M059J (cell line): ENCODE results near the gene COMMD3. TPM values are rescaled to one million over a fixed set of nuclear protein-coding genes. Genes with fewer than 3 reads are reported as not detected.
A peak's percentile ranks its signal among the peaks of the same experiment; 100 is the strongest.
"Not testable (repeated sequence)": the region's sequence is repeated elsewhere in the genome, so short reads cannot be mapped to it uniquely, and the experiment has no call there.

Experiments used
- DNase-seq: peaks from one replicate; pipeline ENCODE4 v3.0.0-alpha.2; 2012; ENCODE audit warnings: low read depth
- total RNA-seq: library from RNA; depleted of rRNA; stranded (reverse); fragments of >200 nt; shearing (Covaris generic); gene quantifications from 2 replicates; pipeline ENCODE4 v1.2.3, GENCODE V29; 2014; rRNA removed

Gene COMMD3
- 11.9 and 26.8 TPM in 2 replicates for total RNA-seq

GRCh38 chr10:22316286-22317075 is at the start of gene COMMD3:
Gene COMMD3 (plus strand): TSS chr10:22316388. CDS start chr10:22316418, 30 bp downstream.
- peak; percentile 68 for DNase-seq

GRCh38 chr10:22268503-22268902 is 47.7 kb upstream of the COMMD3 start:
- no peak for DNase-seq

GRCh38 chr10:22271786-22272185 is 44.4 kb upstream of the COMMD3 start:
- DNase-seq = peak; percentile 7

GRCh38 chr10:22278441-22278782 is 37.8 kb upstream of the COMMD3 start:
- no peak for DNase-seq

- no peak for DNase-seq
These were observed 36.1 kb upstream of the COMMD3 start for GRCh38 chr10:22280078-22280477.

- no peak for DNase-seq
These were observed 31.1 kb upstream of the COMMD3 start for GRCh38 chr10:22285130-22285529.

- DNase-seq = no peak
These were observed 22.3 kb upstream of the COMMD3 start for GRCh38 chr10:22293747-22294404.

- no peak for DNase-seq
These were observed 21.5 kb upstream of the COMMD3 start for GRCh38 chr10:22294694-22295093.

- DNase-seq = no peak
These were observed 15.0 kb upstream of the COMMD3 start for GRCh38 chr10:22301193-22301592.

- DNase-seq = no peak
These were observed 12.7 kb upstream of the COMMD3 start for GRCh38 chr10:22303461-22303860.

GRCh38 chr10:22305721-22306120 is 10.5 kb upstream of the COMMD3 start:
- DNase-seq = no peak

- DNase-seq = peak; percentile 8
These were observed 7.8 kb upstream of the COMMD3 start for GRCh38 chr10:22308390-22308789.

- DNase-seq = no peak
These were observed 6.8 kb upstream of the COMMD3 start for GRCh38 chr10:22309180-22310000.

GRCh38 chr10:22310012-22310411 is 6.2 kb upstream of the COMMD3 start:
- DNase-seq = not testable (repeated sequence)

- no peak for DNase-seq
These were observed 5.3 kb upstream of the COMMD3 start for GRCh38 chr10:22310928-22311327.

GRCh38 chr10:22314852-22315251 is 1.3 kb upstream of the COMMD3 start:
- no peak for DNase-seq

- no peak for DNase-seq
These were observed 518 bp upstream of the COMMD3 start for GRCh38 chr10:22315455-22316285.

GRCh38 chr10:22317076-22317370 is 835 bp downstream of the COMMD3 start:
- DNase-seq = no peak

GRCh38 chr10:22317771-22318565 is 1.8 kb downstream of the COMMD3 start:
- no peak for DNase-seq

GRCh38 chr10:22318772-22319171 is 2.6 kb downstream of the COMMD3 start:
- no peak for DNase-seq

- DNase-seq = no peak
These were observed 3.4 kb downstream of the COMMD3 start for GRCh38 chr10:22319547-22319979.
